ENCODE data around the gene EXD3. TPM values are rescaled to one million over a fixed set of nuclear protein-coding genes. Genes with fewer than 3 reads are reported as not detected.

Gene EXD3
- total and polyA plus RNA-seq, 2 of the 13 experiments (the other 11 are each of a cell fraction or from before 2014, with no cell fraction given): 2.7 to 4.8 TPM

GRCh38 chr9:137462986-137463930 is 40.3 kb upstream of the EXD3 start (continued):
- 0 out of 2 replicates have a peak, but pooled peaks have one; percentile 28 for TF ChIP-seq MXD3 (CRISPR knock-in tag; IDR thresholded peaks at IDR 0.05)
- 0 out of 2 replicates have a peak, but pooled peaks have one; percentile 26 for TF ChIP-seq ZNF784 (CRISPR knock-in tag; IDR thresholded peaks at IDR 0.05; ENCODE audit: borderline replicate concordance)
- TF ChIP-seq ZNF264 (CRISPR knock-in tag; IDR thresholded peaks at IDR 0.05): peak; percentile 75; the same call in 1 of the 2 replicates
- no peak for TF ChIP-seq ZNF672 (CRISPR knock-in tag; IDR thresholded peaks at IDR 0.05)
- TF ChIP-seq ZNF816 (CRISPR knock-in tag; IDR thresholded peaks at IDR 0.05; ENCODE audit: borderline replicate concordance): peak; percentile 90; the same call in 1 of the 2 replicates
- no peak for TF ChIP-seq ZFP41 (CRISPR knock-in tag; IDR thresholded peaks at IDR 0.05; ENCODE audit: borderline replicate concordance)
- peak; percentile 77; the same call in 1 of the 2 replicates for TF ChIP-seq MLX (CRISPR knock-in tag; IDR thresholded peaks at IDR 0.05)
- peak; percentile 78 for TF ChIP-seq TEAD3 (CRISPR knock-in tag; optimal IDR thresholded peaks at IDR 0.05; ENCODE audit: borderline replicate concordance)
- 0 out of 2 replicates have a peak, but pooled peaks have one; percentile 42 for TF ChIP-seq ATF1 (CRISPR knock-in tag; IDR thresholded peaks at IDR 0.05)
- peak; percentile 42; the same call in 1 of the 2 replicates for TF ChIP-seq ZNF329 (CRISPR knock-in tag; IDR thresholded peaks at IDR 0.05; ENCODE audit: low read depth)
- peak; percentile 88; the same call in 1 of the 2 replicates for TF ChIP-seq KLF12 (CRISPR knock-in tag; IDR thresholded peaks at IDR 0.05; ENCODE audit: borderline replicate concordance)
- peak; percentile 93 for TF ChIP-seq ZNF670 (CRISPR knock-in tag; IDR thresholded peaks at IDR 0.05; ENCODE audit: borderline replicate concordance)
- peak; percentile 59; the same call in 1 of the 2 replicates for TF ChIP-seq ZMAT3 (CRISPR knock-in tag; conservative IDR thresholded peaks at IDR 0.05)
- TF ChIP-seq FOXO4 (CRISPR knock-in tag; conservative IDR thresholded peaks at IDR 0.05): no peak
- peak; percentile 69; the same call in 1 of the 2 replicates for TF ChIP-seq ZNF230 (CRISPR knock-in tag; IDR thresholded peaks at IDR 0.05)
- TF ChIP-seq NBN (conservative IDR thresholded peaks at IDR 0.05): no peak
- peak; percentile 57 for TF ChIP-seq FOXP4 (CRISPR knock-in tag; IDR thresholded peaks at IDR 0.05)
- TF ChIP-seq RAD21 (CRISPR knock-in tag; IDR thresholded peaks at IDR 0.05): peak; percentile 26; the same call in 1 of the 2 replicates
- TF ChIP-seq KDM2A (CRISPR knock-in tag; IDR thresholded peaks at IDR 0.05; ENCODE audit: borderline replicate concordance, low read depth): peak; percentile 49; the same call in 1 of the 2 replicates
- TF ChIP-seq ZNF292 (CRISPR knock-in tag; IDR thresholded peaks at IDR 0.05; ENCODE audit: borderline replicate concordance, low read depth): peak; percentile 59
- TF ChIP-seq CHCHD3 (CRISPR knock-in tag; IDR thresholded peaks at IDR 0.05): peak; percentile 41; the same call in 1 of the 2 replicates
- 0 out of 2 replicates have a peak, but pooled peaks have one; percentile 53 for TF ChIP-seq ZNF317 (CRISPR knock-in tag; IDR thresholded peaks at IDR 0.05)
- TF ChIP-seq CHD4 (IDR thresholded peaks at IDR 0.05; ENCODE audit: borderline replicate concordance, low read length): no peak
- TF ChIP-seq GTF3A (CRISPR knock-in tag; conservative IDR thresholded peaks at IDR 0.05): no peak
